Measurements from ENCODE around the gene FAM13A.

DNA sequence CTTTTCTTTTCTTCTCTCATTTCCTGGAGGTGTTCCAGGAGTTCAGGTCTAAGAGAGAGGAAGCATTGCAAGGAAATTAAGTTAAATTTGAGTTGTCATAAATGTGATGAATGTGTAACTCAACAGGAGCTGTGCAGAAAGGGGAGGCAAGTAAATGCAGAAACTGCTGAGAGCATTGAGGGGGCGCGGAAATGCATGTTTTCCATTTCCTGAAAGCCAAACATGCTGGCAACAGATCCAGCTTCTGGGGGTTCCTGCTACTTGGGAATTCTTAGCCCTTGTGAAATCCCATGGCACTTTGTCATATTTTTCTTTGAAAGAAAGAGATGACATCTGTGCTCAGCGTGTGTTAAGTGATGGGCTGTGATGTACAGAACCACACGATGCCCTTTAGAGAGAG is 325.6 kb downstream of the FAM13A start:
- TF ChIP-seq, protein P1, sequence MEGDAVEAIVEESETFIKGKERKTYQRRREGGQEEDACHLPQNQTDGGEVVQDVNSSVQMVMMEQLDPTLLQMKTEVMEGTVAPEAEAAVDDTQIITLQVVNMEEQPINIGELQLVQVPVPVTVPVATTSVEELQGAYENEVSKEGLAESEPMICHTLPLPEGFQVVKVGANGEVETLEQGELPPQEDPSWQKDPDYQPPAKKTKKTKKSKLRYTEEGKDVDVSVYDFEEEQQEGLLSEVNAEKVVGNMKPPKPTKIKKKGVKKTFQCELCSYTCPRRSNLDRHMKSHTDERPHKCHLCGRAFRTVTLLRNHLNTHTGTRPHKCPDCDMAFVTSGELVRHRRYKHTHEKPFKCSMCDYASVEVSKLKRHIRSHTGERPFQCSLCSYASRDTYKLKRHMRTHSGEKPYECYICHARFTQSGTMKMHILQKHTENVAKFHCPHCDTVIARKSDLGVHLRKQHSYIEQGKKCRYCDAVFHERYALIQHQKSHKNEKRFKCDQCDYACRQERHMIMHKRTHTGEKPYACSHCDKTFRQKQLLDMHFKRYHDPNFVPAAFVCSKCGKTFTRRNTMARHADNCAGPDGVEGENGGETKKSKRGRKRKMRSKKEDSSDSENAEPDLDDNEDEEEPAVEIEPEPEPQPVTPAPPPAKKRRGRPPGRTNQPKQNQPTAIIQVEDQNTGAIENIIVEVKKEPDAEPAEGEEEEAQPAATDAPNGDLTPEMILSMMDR (CRISPR knock-in tag; IDR thresholded peaks at IDR 0.05), result no peak
- TF ChIP-seq EHMT2 (IDR thresholded peaks at IDR 0.05; ENCODE audit: borderline replicate concordance, low read depth, low read length), result no peak
- no peak for TF ChIP-seq JUNB (CRISPR knock-in tag; IDR thresholded peaks at IDR 0.05; ENCODE audit: borderline replicate concordance)
- no peak for TF ChIP-seq MXI1 (IDR thresholded peaks at IDR 0.05; ENCODE audit: borderline replicate concordance, low read depth, low read length)
- TF ChIP-seq, protein P2, sequence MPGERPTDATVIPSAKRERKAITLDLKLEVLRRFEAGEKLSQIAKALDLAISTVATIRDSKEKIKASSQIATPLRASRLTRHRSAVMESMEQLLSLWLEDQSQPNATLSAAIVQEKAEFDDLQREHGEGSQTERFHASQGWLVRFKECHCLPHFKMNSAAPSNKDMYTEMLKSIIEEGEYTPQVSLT (CRISPR knock-in tag; IDR thresholded peaks at IDR 0.05; ENCODE audit: borderline replicate concordance, low read depth), result no peak
